Measurements from ENCODE around the gene DUSP1. TPM values are rescaled to one million over a fixed set of nuclear protein-coding genes. Genes with fewer than 3 reads are reported as not detected.

Gene DUSP1
- total RNA-seq, 1 experiment from 2014 or later: 16.6 TPM

GRCh38 chr5:172757394-172758010, 13.5 kb downstream of the DUSP1 start:
- Histone ChIP-seq H3K36me3 (ENCODE audit: control insufficient read depth in 1 of 2, insufficient read depth in 2 of 2, low read length in 2 of 2) (no peaks in the 10 kb centered on the region), H3K4me1 (ENCODE audit: control insufficient read depth in 1 of 2, insufficient read depth in 2 of 2, low read length in 2 of 2) (no peaks in the 10 kb centered on the region; a peak in 1 of 4 replicates), H3K4me2 (ENCODE audit: low read length) (no peak overlapping the region), H4K20me1 (ENCODE audit: insufficient read depth) (no peaks in the 10 kb centered on the region), H3K79me2 (ENCODE audit: insufficient read depth, low read length) (no peaks in the 10 kb centered on the region), H3K9ac (ENCODE audit: low read length) (no peak overlapping the region), H3K4me3 (replicated peaks in 1 of 2; ENCODE audit: low read depth in 1 of 2, low read length in 2 of 2) (no peak overlapping the region), H3K9me2 (ENCODE audit: insufficient read depth) (no peaks in the 10 kb centered on the region), H3K27ac (ENCODE audit: low read depth, low read length) (no peak overlapping the region), H2AFZ (ENCODE audit: low read depth, low read length, poor library complexity, severe bottlenecking) (no peak overlapping the region), H3K27me3 (ENCODE audit: insufficient read depth, low read length) (no peaks in the 10 kb centered on the region), H3K9me3 (ENCODE audit: control insufficient read depth in 1 of 2, insufficient read depth in 1 of 2, low read depth in 1 of 2, low read length in 2 of 2) (0 out of 4 replicates have a peak, but pooled peaks cover 0 to 4% of the 10 kb centered on the region in 2 experiments)
- no peak for TF ChIP-seq CBX3 (IDR thresholded peaks at IDR 0.05; ENCODE audit: low read depth)
- no peak for TF ChIP-seq JUND (IDR thresholded peaks at IDR 0.05)
- TF ChIP-seq EZH2 (IDR thresholded peaks at IDR 0.05): no peak
- no peak for TF ChIP-seq FOSL1 (IDR thresholded peaks at IDR 0.05; ENCODE audit: low read depth)
- TF ChIP-seq POLR2AphosphoS5 (IDR thresholded peaks at IDR 0.05; ENCODE audit: low read depth, low read length): no peak
- no peak for TF ChIP-seq ELF1 (IDR thresholded peaks at IDR 0.05; ENCODE audit: borderline replicate concordance, low read depth)
- TF ChIP-seq SRF (IDR thresholded peaks at IDR 0.05; ENCODE audit: low read depth): no peak
- no peak for DNase-seq (ENCODE audit: low read depth, low spot score)
- ChIA-PET POLR2A (no interaction called here), CTCF (no interaction called here), RAD21 (ENCODE audit: low non-redundant PET in 1 of 2, low total read pairs in 2 of 2, uncharacterized antibody in 2 of 2, unreplicated experiment in 2 of 2) (no interaction called here)
- no peak for ATAC-seq
- BruUV-seq (replicated peaks): no TSS peak
- intact Hi-C loops (cut with micrococcal nuclease): no loop called here

GRCh38 chr5:172756764-172757393, 14.1 kb downstream of the DUSP1 start:
- H3K9me2 ChIP-seq (ENCODE audit: insufficient read depth): no peaks in the 10 kb centered on the region
- no peaks in the 10 kb centered on the region for H3K27me3 ChIP-seq (ENCODE audit: insufficient read depth, low read length)
- ChIA-PET CTCF (no interaction called here), POLR2A (no interaction called here), RAD21 (ENCODE audit: low non-redundant PET in 1 of 2, low total read pairs in 2 of 2, uncharacterized antibody in 2 of 2, unreplicated experiment in 2 of 2) (no interaction called here)
- H3K4me3 ChIP-seq (replicated peaks in 1 of 2; ENCODE audit: low read depth in 1 of 2, low read length in 2 of 2): no peak overlapping the region
- intact Hi-C loops (cut with micrococcal nuclease): no loop called here
- 0 out of 4 replicates have a peak, but pooled peaks cover 0 to 4% of the 10 kb centered on the region in 2 experiments for H3K9me3 ChIP-seq (ENCODE audit: control insufficient read depth in 1 of 2, insufficient read depth in 1 of 2, low read depth in 1 of 2, low read length in 2 of 2)
- no peaks in the 10 kb centered on the region for H3K79me2 ChIP-seq (ENCODE audit: insufficient read depth, low read length)
- H3K36me3 ChIP-seq (ENCODE audit: control insufficient read depth in 1 of 2, insufficient read depth in 2 of 2, low read length in 2 of 2): no peaks in the 10 kb centered on the region
- H3K4me2 ChIP-seq (ENCODE audit: low read length): no peak overlapping the region
- ATAC-seq (no peak), DNase-seq (ENCODE audit: low read depth, low spot score) (no peak)
- H2AFZ ChIP-seq (ENCODE audit: low read depth, low read length, poor library complexity, severe bottlenecking): no peak overlapping the region
- H4K20me1 ChIP-seq (ENCODE audit: insufficient read depth): no peaks in the 10 kb centered on the region
- no peak for TF ChIP-seq ZFX (IDR thresholded peaks at IDR 0.05)
- no peak for TF ChIP-seq ELF1 (IDR thresholded peaks at IDR 0.05; ENCODE audit: borderline replicate concordance, low read depth)
- TF ChIP-seq POLR2AphosphoS5 (IDR thresholded peaks at IDR 0.05; ENCODE audit: low read depth, low read length): no peak
- TF ChIP-seq POLR2A (IDR thresholded peaks at IDR 0.05; ENCODE audit: borderline replicate concordance, extremely low read depth, insufficient read depth, insufficient read length): no peak
- TF ChIP-seq MAX (IDR thresholded peaks at IDR 0.05): no peak
- TF ChIP-seq FOSL1 (IDR thresholded peaks at IDR 0.05; ENCODE audit: low read depth): no peak
- TF ChIP-seq SRF (IDR thresholded peaks at IDR 0.05; ENCODE audit: low read depth): no peak
- TF ChIP-seq ZBTB33 (IDR thresholded peaks at IDR 0.05; ENCODE audit: extremely low read depth, insufficient replicate concordance, low read length): no peak
- no peak for TF ChIP-seq SIN3A (IDR thresholded peaks at IDR 0.05; ENCODE audit: low read depth)
- no peak for TF ChIP-seq EGR1 (IDR thresholded peaks at IDR 0.05; ENCODE audit: low read depth)
- no peak for TF ChIP-seq CTCF (IDR thresholded peaks at IDR 0.05 in 2 of 3, conservative IDR thresholded peaks at IDR 0.05 in 1 of 3; ENCODE audit: borderline replicate concordance in 1 of 3, insufficient read depth in 1 of 3, low read depth in 2 of 3, low read length in 2 of 3)
- TF ChIP-seq CBX3 (IDR thresholded peaks at IDR 0.05; ENCODE audit: low read depth): no peak
- no peak for TF ChIP-seq EZH2phosphoT487 (IDR thresholded peaks at IDR 0.05; ENCODE audit: borderline replicate concordance)
- H3K27ac ChIP-seq (ENCODE audit: low read depth, low read length): no peak overlapping the region
- no peak overlapping the region for H3K9ac ChIP-seq (ENCODE audit: low read length)
- BruUV-seq (replicated peaks): no TSS peak
- H3K4me1 ChIP-seq (ENCODE audit: control insufficient read depth in 1 of 2, insufficient read depth in 2 of 2, low read length in 2 of 2): no peaks in the 10 kb centered on the region; a peak in 1 of 4 replicates

All from HCT116 (cell line).